ENCODE measurements around the gene MPRIP.
"Not testable (repeated sequence)": the region's sequence is repeated elsewhere in the genome, so short reads cannot be mapped to it uniquely, and the experiment has no call there.

Gene MPRIP

GRCh38 chr17:17184985-17185757 lies 142.9 kb downstream of the MPRIP start:
- not testable (repeated sequence) for DNase-seq (ENCODE audit: low read depth)

- DNase-seq (ENCODE audit: low read depth), result no peak
Observed at GRCh38 chr17:17186051-17186450, 143.8 kb downstream of the MPRIP start.

- no peak for DNase-seq (ENCODE audit: low read depth)
Observed at GRCh38 chr17:17186551-17187505, 144.6 kb downstream of the MPRIP start.

GRCh38 chr17:17188586-17188985 lies 146.3 kb downstream of the MPRIP start:
- DNase-seq (ENCODE audit: low read depth), result no peak

- no peak for DNase-seq (ENCODE audit: low read depth)
Observed at GRCh38 chr17:17189559-17189958, 147.3 kb downstream of the MPRIP start.

- DNase-seq (ENCODE audit: low read depth), result no peak
Observed at GRCh38 chr17:17190188-17190587, 147.9 kb downstream of the MPRIP start.

- DNase-seq (ENCODE audit: low read depth), result no peak
Observed at GRCh38 chr17:17191346-17191792, 149.1 kb downstream of the MPRIP start.

- no peak for DNase-seq (ENCODE audit: low read depth)
Observed at GRCh38 chr17:17191961-17192381, 149.7 kb downstream of the MPRIP start.

GRCh38 chr17:17195466-17195865 lies 153.2 kb downstream of the MPRIP start:
- not testable (repeated sequence) for DNase-seq (ENCODE audit: low read depth)

GRCh38 chr17:17196776-17197175 lies 154.5 kb downstream of the MPRIP start:
- no peak for DNase-seq (ENCODE audit: low read depth)

- DNase-seq (ENCODE audit: low read depth), result no peak
Observed at GRCh38 chr17:17198281-17198680, 156.0 kb downstream of the MPRIP start.

GRCh38 chr17:17200311-17200710 lies 158.1 kb downstream of the MPRIP start:
- no peak for DNase-seq (ENCODE audit: low read depth)

- no peak for DNase-seq (ENCODE audit: low read depth)
Observed at GRCh38 chr17:17200831-17201230, 158.6 kb downstream of the MPRIP start.

- no peak for DNase-seq (ENCODE audit: low read depth)
Observed at GRCh38 chr17:17201271-17201670, 159.0 kb downstream of the MPRIP start.

- no peak for DNase-seq (ENCODE audit: low read depth)
Observed at GRCh38 chr17:17201907-17202306, 159.7 kb downstream of the MPRIP start.

- no peak for DNase-seq (ENCODE audit: low read depth)
Observed at GRCh38 chr17:17203173-17203730, 161.0 kb downstream of the MPRIP start.

GRCh38 chr17:17204041-17204591 lies 161.9 kb downstream of the MPRIP start:
- no peak for DNase-seq (ENCODE audit: low read depth)

- no peak for DNase-seq (ENCODE audit: low read depth)
Observed at GRCh38 chr17:17204635-17205231, 162.5 kb downstream of the MPRIP start.

- peak; percentile 43 for DNase-seq (ENCODE audit: low read depth)
Observed at GRCh38 chr17:17205368-17206123, 163.3 kb downstream of the MPRIP start.

GRCh38 chr17:17206124-17206912 lies 164.1 kb downstream of the MPRIP start, which contains the start of gene PLD6:
TSS of gene PLD6 (minus strand) at chr17:17206333. CDS start at chr17:17206286, 47 bp downstream.
- peak; percentile 87 for DNase-seq (ENCODE audit: low read depth)

All from activated T-helper 1 cell treated with Interleukin-2 at 50 U/mL for 16 hours (primary cell).